Chondrocyte (in vitro differentiated cells): ENCODE results near the gene SLC35F4. TPM values are rescaled to one million over a fixed set of nuclear protein-coding genes. Genes with fewer than 3 reads are reported as not detected.

Source experiments
- DNase-seq: peaks from one replicate; pipeline ENCODE4 v3.0.0; 2021; ENCODE audit warnings: mixed read lengths, low spot score
- H3K27ac Mint-ChIP-seq: one replicate; pipeline ENCODE4 v1.8.0; 2021; ENCODE audit warnings: mild to moderate bottlenecking, moderate library complexity, mixed read lengths; ENCODE audit not compliant: unreplicated experiment
- H3K27me3 Mint-ChIP-seq: 2 replicates; pipeline ENCODE4 v1.8.0; 2021; ENCODE audit warnings: low read depth, mixed read lengths
- H3K36me3 Mint-ChIP-seq: 2 replicates; pipeline ENCODE4 v1.8.0; 2021; ENCODE audit warnings: low read depth, mixed read lengths
- H3K4me1 Mint-ChIP-seq: 2 replicates; pipeline ENCODE4 v1.8.0; 2021; ENCODE audit warnings: low read depth, mild to moderate bottlenecking, mixed read lengths
- H3K4me3 Mint-ChIP-seq: one replicate; pipeline ENCODE4 v1.8.0; 2021; ENCODE audit warnings: mild to moderate bottlenecking, moderate library complexity, mixed read lengths; ENCODE audit not compliant: unreplicated experiment
- H3K9me3 Mint-ChIP-seq: 2 replicates; pipeline ENCODE4 v1.8.0; 2021; ENCODE audit warnings: low read depth, mixed read lengths
- CTCF ChIP-seq: fragments of 200-600 bp; sonication (generic); IDR thresholded peaks from 2 replicates; pipeline ENCODE4 v1.5.0; 2021; ENCODE audit warnings: antibody characterized with exemption, mild to moderate bottlenecking, moderate library complexity
- total RNA-seq: library from RNA; stranded (reverse); gene quantifications from 3 replicates; pipeline ENCODE4 v1.2.1, GENCODE V29; 2021

SLC35F4 gene
- total RNA-seq, 1 donor from 2014 or later: not detected

GRCh38 chr14:57845802-57846531 lies 19.9 kb downstream of the SLC35F4 start:
- no peaks in the 10 kb centered on the region for H3K9me3 Mint-ChIP-seq

GRCh38 chr14:57845316-57845715 lies 20.6 kb downstream of the SLC35F4 start:
- Mint-ChIP-seq H3K9me3 (no peaks in the 10 kb centered on the region), H3K36me3 (no peaks in the 10 kb centered on the region), H3K4me3 (no peak overlapping the region), H3K27ac (no peak overlapping the region), H3K4me1 (no peaks in the 10 kb centered on the region), H3K27me3 (peaks cover 14% of the 10 kb centered on the region)
- DNase-seq: no peak
- TF ChIP-seq CTCF: no peak

More at GRCh38 chr14:57845802-57846531, 19.9 kb downstream of the SLC35F4 start:
- no peak for DNase-seq
- no peak for TF ChIP-seq CTCF
- Mint-ChIP-seq H3K36me3 (no peaks in the 10 kb centered on the region), H3K4me3 (no peak overlapping the region), H3K27ac (no peak overlapping the region), H3K4me1 (no peaks in the 10 kb centered on the region), H3K27me3 (peaks cover 12% of the 10 kb centered on the region)

GRCh38 chr14:57837267-57837666 lies 28.6 kb downstream of the SLC35F4 start:
- no peak overlapping the region for H3K4me3 Mint-ChIP-seq
- no peaks in the 10 kb centered on the region for H3K36me3 Mint-ChIP-seq
- H3K27me3 Mint-ChIP-seq: peaks cover 3% of the 10 kb centered on the region
- no peak overlapping the region for H3K27ac Mint-ChIP-seq
- no peak for TF ChIP-seq CTCF
- H3K9me3 Mint-ChIP-seq: no peaks in the 10 kb centered on the region
- no peak for DNase-seq
- H3K4me1 Mint-ChIP-seq: peaks cover 6% of the 10 kb centered on the region

GRCh38 chr14:57835766-57836165 lies 30.1 kb downstream of the SLC35F4 start:
- Mint-ChIP-seq H3K9me3 (no peaks in the 10 kb centered on the region), H3K27ac (no peak overlapping the region), H3K4me3 (no peak overlapping the region), H3K4me1 (peaks cover 6% of the 10 kb centered on the region), H3K36me3 (no peaks in the 10 kb centered on the region), H3K27me3 (peaks cover 7% of the 10 kb centered on the region)
- no peak for TF ChIP-seq CTCF
- DNase-seq: no peak

- Mint-ChIP-seq H3K36me3 (no peaks in the 10 kb centered on the region), H3K27ac (no peak overlapping the region), H3K4me1 (peaks cover 6% of the 10 kb centered on the region), H3K9me3 (no peaks in the 10 kb centered on the region), H3K4me3 (no peak overlapping the region), H3K27me3 (peaks cover 4% of the 10 kb centered on the region)
- DNase-seq: no peak
- TF ChIP-seq CTCF: no peak
Measured at GRCh38 chr14:57834961-57835360, 30.9 kb downstream of the SLC35F4 start.
